Measurements from ENCODE around the gene JAZF1. TPM values are rescaled to one million over a fixed set of nuclear protein-coding genes. Genes with fewer than 3 reads are reported as not detected.

Gene JAZF1
- total and polyA plus RNA-seq, 2 of the 8 experiments (the other 6 are each of a cell fraction or from before 2014, with no cell fraction given), result 2.6 to 21.8 TPM

DNA sequence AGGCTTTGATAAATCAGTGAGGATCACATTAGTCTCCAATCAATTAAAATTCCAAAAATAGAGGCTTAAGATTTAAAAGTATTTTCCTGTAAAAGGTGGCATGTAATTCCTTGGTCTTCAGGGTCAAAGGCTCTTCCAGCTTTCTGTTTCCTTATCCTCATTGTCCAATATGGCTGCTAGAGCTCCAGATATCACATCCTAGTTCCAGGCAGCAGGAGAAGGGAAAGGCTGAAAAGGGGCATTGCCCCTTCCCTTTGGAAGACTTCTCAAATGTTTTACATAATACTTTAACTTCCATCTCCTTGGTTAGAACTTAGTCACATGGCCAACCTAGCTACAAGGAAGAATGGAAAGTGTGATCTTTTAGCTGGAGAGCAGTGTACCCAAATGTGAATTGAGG is 39.2 kb upstream of the JAZF1 start:
- CTCF ChIA-PET (ENCODE audit: partially characterized antibody), result interaction anchor here (0.7 kb wide), 1 partner anchor 122 kb away, joined by 3 read pairs; no protein-coding TSS in a partner anchor
- H3K56ac ChIP-seq (replicated peaks; ENCODE audit: insufficient read length, low read depth, low read length), result no peak overlapping the region
- H4K91ac ChIP-seq (replicated peaks; ENCODE audit: insufficient read length, low read length), result no peak overlapping the region
- H2BK5ac ChIP-seq (ENCODE audit: low read depth, low read length), result no peak overlapping the region
- no peak overlapping the region for H3K23ac ChIP-seq (ENCODE audit: insufficient read length)
- H2BK15ac ChIP-seq (ENCODE audit: low read length), result no peak overlapping the region
- H4K8ac ChIP-seq (ENCODE audit: extremely low read depth, insufficient read depth, low read length), result no peak overlapping the region
- FAIRE-seq (no peak), DNase-seq (ENCODE audit: low read depth in 1 of 2, low spot score in 2 of 2) (no peak)
- H3K4ac ChIP-seq (replicated peaks; ENCODE audit: insufficient read length, low read depth, low read length), result no peak overlapping the region
- H3K9ac ChIP-seq (replicated peaks in 1 of 4; ENCODE audit: extremely low read depth in 1 of 4, low read depth in 3 of 4, low read length in 3 of 4), result no peak overlapping the region
- H3K14ac ChIP-seq (ENCODE audit: insufficient read length), result no peak overlapping the region
- no peak overlapping the region for H2BK120ac ChIP-seq (replicated peaks; ENCODE audit: low read depth, low read length)
- H2AK5ac ChIP-seq (ENCODE audit: low read depth, low read length), result no peak overlapping the region
- no peak overlapping the region for H2AFZ ChIP-seq (ENCODE audit: low read length)
- no peak overlapping the region for H3K4me2 ChIP-seq (ENCODE audit: insufficient read depth in 1 of 2, low read depth in 2 of 2, low read length in 2 of 2)
- H3K4me3 ChIP-seq (ENCODE audit: extremely low read depth in 1 of 4, insufficient read depth in 2 of 4, low read depth in 3 of 4, low read length in 4 of 4), result no peak overlapping the region
- no peak overlapping the region for H3K27ac ChIP-seq (ENCODE audit: low read depth, low read length)
- H2BK12ac ChIP-seq (ENCODE audit: low read depth, low read length), result no peak overlapping the region
- POLR2A ChIA-PET (ENCODE audit: partially characterized antibody), result no interaction called here
- no peaks in the 10 kb centered on the region for H3K9me3 ChIP-seq (ENCODE audit: insufficient read depth in 2 of 2, low read depth in 1 of 2, low read length in 1 of 2)
- H3K27me3 ChIP-seq (replicated peaks in 1 of 4; ENCODE audit: control insufficient read depth in 3 of 4, extremely low read depth in 1 of 4, insufficient read depth in 3 of 4, low read length in 3 of 4), result no peaks in the 10 kb centered on the region
- H4K20me1 ChIP-seq (replicated peaks in 1 of 2; ENCODE audit: control insufficient read depth in 1 of 2, insufficient read depth in 2 of 2, low read length in 2 of 2), result no peaks in the 10 kb centered on the region
- no peaks in the 10 kb centered on the region for H3K79me1 ChIP-seq (ENCODE audit: low read depth, low read length)
- H4K5ac ChIP-seq (ENCODE audit: insufficient read length, low read depth, low read length), result no peak overlapping the region
- no peaks in the 10 kb centered on the region for H3K79me2 ChIP-seq (ENCODE audit: control insufficient read depth in 1 of 2, insufficient read depth in 2 of 2, low read length in 2 of 2)
- no peak overlapping the region for H2BK20ac ChIP-seq (ENCODE audit: low read length)
- TF ChIP-seq HDAC2 (IDR thresholded peaks at IDR 0.05; ENCODE audit: borderline replicate concordance in 1 of 2, low read depth in 2 of 2, low read length in 2 of 2) (peak in 1 of 2 experiments; percentile 62; a peak in 1 of 4 replicates), JUND (IDR thresholded peaks at IDR 0.05; ENCODE audit: low read length) (no peak), GTF2F1 (IDR thresholded peaks at IDR 0.05; ENCODE audit: borderline replicate concordance, low read depth, low read length) (no peak), CHD1 (IDR thresholded peaks at IDR 0.05; ENCODE audit: low read depth, low read length) (no peak), PHF8 (conservative IDR thresholded peaks at IDR 0.05; ENCODE audit: low read depth, low read length) (no peak), TAF7 (optimal IDR thresholded peaks at IDR 0.05; ENCODE audit: borderline replicate concordance, low read depth, low read length) (peak; percentile 36), KDM1A (IDR thresholded peaks at IDR 0.05; ENCODE audit: borderline replicate concordance, low read length) (peak; percentile 84)
- H3K36me3 ChIP-seq (ENCODE audit: control insufficient read depth in 2 of 4, insufficient read depth in 4 of 4, low read length in 3 of 4), result no peaks in the 10 kb centered on the region
- H3K4me1 ChIP-seq (replicated peaks in 1 of 4; ENCODE audit: control insufficient read depth in 3 of 4, insufficient read depth in 4 of 4, low read length in 3 of 4), result peaks cover 0 to 5% (median 0%) of the 10 kb centered on the region in 4 experiments; a peak in 2 of 7 replicates
- no peak overlapping the region for H3K18ac ChIP-seq (ENCODE audit: extremely low read depth, low read length)
- no peaks in the 10 kb centered on the region for H3K23me2 ChIP-seq (ENCODE audit: low read depth, low read length)

All from H1 (cell line).